RWPE2 (cell line): ENCODE data around the gene EDIL3.

Source experiments
- ATAC-seq: fragments of 200-7000 bp; cut with Tn5 transposase; 3 replicates; pipeline ENCODE4 v1.9.1; 2021; ENCODE audit warnings: low read depth
- DNase-seq: peaks from one replicate; pipeline ENCODE4 v3.0.0-alpha.2; 2020; ENCODE audit warnings: low spot score
- H3K27ac ChIP-seq: fragments of 450-650 bp; 2 replicates; pipeline ENCODE4 v1.5.1; 2017; ENCODE audit warnings: mild to moderate bottlenecking; ENCODE audit not compliant: poor library complexity, severe bottlenecking
- H3K27me3 ChIP-seq: fragments of 250-450 bp; sonication (Bioruptor Pico); 2 replicates; pipeline ENCODE4 v1.5.1; 2021; ENCODE audit warnings: mild to moderate bottlenecking, moderate library complexity; ENCODE audit not compliant: insufficient read depth, poor library complexity, severe bottlenecking
- H3K36me3 ChIP-seq: fragments of 250-450 bp; sonication (Bioruptor Pico); 2 replicates; pipeline ENCODE4 v1.5.1; 2020; ENCODE audit warnings: low read depth, mild to moderate bottlenecking, moderate library complexity
- H3K4me1 ChIP-seq: fragments of 250-450 bp; sonication (Bioruptor Pico); 2 replicates; pipeline ENCODE4 v1.5.1; 2021; ENCODE audit warnings: mild to moderate bottlenecking, moderate library complexity; ENCODE audit not compliant: insufficient read depth, poor library complexity, severe bottlenecking
- H3K4me3 ChIP-seq: fragments of 250-450 bp; sonication (Bioruptor Pico); 2 replicates; pipeline ENCODE4 v1.5.1; 2021; ENCODE audit warnings: mild to moderate bottlenecking, moderate library complexity; ENCODE audit not compliant: severe bottlenecking
- H3K9me3 ChIP-seq: fragments of 250-450 bp; sonication (Bioruptor Pico); 2 replicates; pipeline ENCODE4 v1.5.1; 2021; ENCODE audit warnings: mild to moderate bottlenecking, moderate library complexity; ENCODE audit not compliant: severe bottlenecking
- CTCF ChIP-seq: fragments of 450-650 bp; IDR thresholded peaks from one replicate; pipeline ENCODE4 v1.5.1; 2017; ENCODE audit warnings: mild to moderate bottlenecking, moderate library complexity; ENCODE audit not compliant: poor library complexity, severe bottlenecking

Gene EDIL3

GRCh38 chr5:84372066-84372695 lies 12.5 kb downstream of the EDIL3 start:
- TF ChIP-seq CTCF, result no peak
- Histone ChIP-seq H3K36me3 (no peaks in the 10 kb centered on the region), H3K4me1 (no peaks in the 10 kb centered on the region), H3K9me3 (no peaks in the 10 kb centered on the region), H3K27me3 (peaks cover 13% of the 10 kb centered on the region), H3K27ac (no peak overlapping the region), H3K4me3 (no peak overlapping the region)
- ATAC-seq (no peak), DNase-seq (no peak)

DNA sequence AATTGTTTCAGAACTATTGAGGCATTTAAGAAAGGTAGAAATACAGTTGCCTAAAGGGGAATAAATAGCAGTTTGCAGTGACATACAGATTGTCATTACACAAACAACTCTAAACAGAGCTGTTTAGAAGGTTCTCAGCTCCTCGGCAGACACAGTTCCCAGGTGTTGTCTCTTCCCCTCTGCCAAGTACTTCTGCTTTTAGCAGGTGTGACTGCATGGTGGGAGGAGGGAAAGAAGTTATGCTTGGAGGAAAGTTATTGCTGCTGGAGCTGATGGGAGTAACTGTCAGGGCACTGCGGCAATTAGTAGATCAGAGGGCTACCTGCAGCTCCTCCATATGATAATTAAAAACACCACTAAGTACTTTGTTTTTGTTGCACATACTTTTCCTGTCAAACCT lies 14.5 kb downstream of the EDIL3 start:
- H3K27me3 ChIP-seq, result peaks cover 7% of the 10 kb centered on the region
- H3K27ac ChIP-seq, result no peak overlapping the region

DNA sequence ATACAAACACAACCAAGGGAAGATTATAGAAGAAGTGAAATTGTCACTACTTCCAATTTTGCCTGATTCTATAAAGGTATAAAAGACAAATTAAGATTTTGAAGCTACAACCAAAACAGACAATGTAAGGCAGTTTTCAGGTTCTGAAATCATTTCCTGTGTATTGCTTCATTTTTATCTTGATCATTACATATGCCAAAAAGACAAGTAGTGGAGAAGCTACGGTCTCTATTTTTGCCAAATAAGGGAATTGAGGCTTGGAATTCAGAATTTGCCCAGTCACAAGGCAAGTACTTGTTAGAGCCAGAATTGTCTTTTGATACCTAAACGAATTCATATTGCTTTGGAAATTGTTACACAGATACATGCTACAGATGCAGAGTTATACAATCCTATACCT lies 20.6 kb downstream of the EDIL3 start:
- no peaks in the 10 kb centered on the region for H3K36me3 ChIP-seq
- no peak for TF ChIP-seq CTCF
- H3K4me3 ChIP-seq, result no peak overlapping the region
- ATAC-seq, result no peak
- no peak overlapping the region for H3K27ac ChIP-seq
- peaks cover 11% of the 10 kb centered on the region for H3K4me1 ChIP-seq
- no peak for DNase-seq
- peaks cover 7% of the 10 kb centered on the region for H3K27me3 ChIP-seq
- no peaks in the 10 kb centered on the region for H3K9me3 ChIP-seq

More for the DNA sequence above, 14.5 kb downstream of the EDIL3 start:
- Histone ChIP-seq H3K4me3 (no peak overlapping the region), H3K4me1 (no peaks in the 10 kb centered on the region), H3K36me3 (no peaks in the 10 kb centered on the region), H3K9me3 (no peaks in the 10 kb centered on the region)
- no peak for TF ChIP-seq CTCF
- no peak for ATAC-seq
- no peak for DNase-seq

DNA sequence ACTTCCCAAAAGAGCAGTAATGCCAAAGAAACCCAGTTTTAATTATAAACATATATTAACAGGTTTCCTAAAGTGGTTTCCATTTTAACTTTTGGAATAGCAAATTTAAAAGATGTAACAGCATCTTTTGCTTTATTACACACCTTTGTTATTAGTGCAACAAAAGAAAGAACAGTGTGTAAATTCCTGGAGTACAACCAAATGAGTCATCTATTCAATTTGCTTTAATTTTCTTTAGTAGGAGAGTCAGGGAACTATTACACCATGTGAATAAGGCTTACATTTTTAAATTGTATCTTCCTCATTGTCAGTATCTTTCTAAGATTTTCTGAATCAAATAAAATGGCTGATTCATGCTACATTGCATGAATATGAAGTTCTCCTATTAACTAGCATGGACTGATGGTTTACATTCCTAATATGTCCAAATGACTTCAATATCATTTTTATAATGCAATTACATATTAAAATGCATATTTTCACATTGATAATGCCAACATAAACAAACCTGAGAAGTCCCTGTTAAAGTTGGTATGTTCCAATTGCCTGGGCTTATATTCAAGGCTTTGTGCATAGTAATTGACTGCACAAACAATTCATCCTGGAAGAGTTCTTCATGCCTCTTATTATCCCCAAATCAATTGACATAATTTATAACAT lies 22.5 kb downstream of the EDIL3 start:
- DNase-seq (no peak), ATAC-seq (0 out of 3 replicates have a peak, but pooled peaks have one; percentile 33)
- no peak for TF ChIP-seq CTCF

GRCh38 chr5:84361572-84361971 lies 23.1 kb downstream of the EDIL3 start:
- TF ChIP-seq CTCF, result no peak
- Histone ChIP-seq H3K9me3 (no peaks in the 10 kb centered on the region), H3K4me1 (peaks cover 11% of the 10 kb centered on the region), H3K27me3 (no peaks in the 10 kb centered on the region), H3K36me3 (no peaks in the 10 kb centered on the region), H3K27ac (no peak overlapping the region), H3K4me3 (no peak overlapping the region)
- DNase-seq (no peak), ATAC-seq (no peak)

More for the DNA sequence above, 22.5 kb downstream of the EDIL3 start:
- H3K9me3 ChIP-seq, result no peaks in the 10 kb centered on the region
- no peak overlapping the region for H3K27ac ChIP-seq
- H3K4me3 ChIP-seq, result no peak overlapping the region
- H3K4me1 ChIP-seq, result peaks cover 11% of the 10 kb centered on the region
- no peaks in the 10 kb centered on the region for H3K36me3 ChIP-seq
- H3K27me3 ChIP-seq, result no peaks in the 10 kb centered on the region
